PC-3 (cell line): ENCODE data around the gene URM1. TPM values are rescaled to one million over a fixed set of nuclear protein-coding genes. Genes with fewer than 3 reads are reported as not detected.
"Not testable (repeated sequence)": the region's sequence is repeated elsewhere in the genome, so short reads cannot be mapped to it uniquely, and the experiment has no call there.

Source experiments
- ATAC-seq: fragments of 200-7000 bp; cut with Tn5 transposase; 2 replicates; pipeline ENCODE4 v1.9.1; 2020; ENCODE audit warnings: mild to moderate bottlenecking, moderate library complexity
- BruUV-seq: library from RNA; stranded (reverse); fragments of 400-500 nt; replicated peaks from 2 replicates; lab custom pipeline; 2021; lab: Mats Ljungman, UMichigan
- CTCF ChIA-PET: fragments of 300-600 bp; sonication (Branson Sonifier 250); formaldehyde crosslinking; loops from one replicate; lab custom pipeline; 2022; ENCODE audit warnings: antibody characterized with exemption; lab: Charles Lee
- POLR2A ChIA-PET: fragments of 300-600 bp; sonication (Branson Sonifier 250); formaldehyde crosslinking; loops from one replicate; lab custom pipeline; 2022; ENCODE audit warnings: antibody characterized with exemption; ENCODE audit not compliant: unreplicated experiment; lab: Charles Lee
- DNase-seq: peaks from one replicate; pipeline ENCODE4 v3.0.0-alpha.2; 2015
- H2AFZ ChIP-seq: fragments of 300-600 bp; sonication (generic); 2 replicates; pipeline ENCODE4 v1.6.0; 2016; ENCODE audit warnings: antibody characterized with exemption, low read length
- H3F3A ChIP-seq: fragments of 300-600 bp; sonication (generic); one replicate; pipeline ENCODE4 v1.6.0; 2017; ENCODE audit warnings: antibody characterized with exemption, low read length, control low read depth, mild to moderate bottlenecking; ENCODE audit not compliant: unreplicated experiment
- H3K27ac ChIP-seq: fragments of 300-600 bp; sonication (generic); 2 replicates; pipeline ENCODE4 v1.5.1; 2016; ENCODE audit warnings: mild to moderate bottlenecking, low read length
- H3K27me3 ChIP-seq: fragments of 300-600 bp; sonication (generic); 2 replicates; pipeline ENCODE4 v1.6.1; 2016; ENCODE audit warnings: low read length, mixed read lengths
- H3K36me3 ChIP-seq: fragments of 300-600 bp; sonication (generic); 2 replicates; pipeline ENCODE4 v1.6.1; 2016; ENCODE audit warnings: low read depth, mixed run types, low read length, mixed read lengths
- H3K4me1 ChIP-seq: fragments of 300-600 bp; sonication (generic); 2 replicates; pipeline ENCODE4 v1.5.1; 2016; ENCODE audit warnings: low read length; ENCODE audit not compliant: insufficient read depth
- H3K4me2 ChIP-seq: fragments of 300-600 bp; sonication (generic); 2 replicates; pipeline ENCODE4 v1.6.0; 2016; ENCODE audit warnings: low read length
- H3K4me3 ChIP-seq: fragments of 300-600 bp; sonication (generic); 2 replicates; pipeline ENCODE4 v1.5.1; 2016; ENCODE audit warnings: mild to moderate bottlenecking, low read length, mixed read lengths
- H3K79me2 ChIP-seq: fragments of 300-600 bp; sonication (generic); 2 replicates; pipeline ENCODE4 v1.6.1; 2017; ENCODE audit warnings: low read length, mixed read lengths
- H3K9ac ChIP-seq: fragments of 300-600 bp; sonication (generic); 2 replicates; pipeline ENCODE4 v1.6.0; 2016; ENCODE audit warnings: mild to moderate bottlenecking, low read length
- H3K9me2 ChIP-seq: fragments of 300-600 bp; sonication (generic); replicated peaks from 2 replicates; pipeline ENCODE4 v1.6.1; 2016; ENCODE audit warnings: mixed run types, low read length, mixed read lengths
- H3K9me3 ChIP-seq: fragments of 300-600 bp; sonication (generic); 2 replicates; pipeline ENCODE4 v1.6.1; 2016; ENCODE audit warnings: low read length, mixed read lengths
- H4K20me1 ChIP-seq: fragments of 300-600 bp; sonication (generic); 2 replicates; pipeline ENCODE4 v1.6.1; 2016; ENCODE audit warnings: low read length, mixed read lengths
- EZH2 ChIP-seq: fragments of 300-600 bp; sonication (generic); IDR thresholded peaks from one replicate; pipeline ENCODE4 v1.6.1; 2017; ENCODE audit warnings: antibody characterized with exemption, mild to moderate bottlenecking, low read length; ENCODE audit not compliant: unreplicated experiment
- EZH2phosphoT487 ChIP-seq: fragments of 300-600 bp; sonication (generic); IDR thresholded peaks from 2 replicates; pipeline ENCODE4 v1.6.1; 2018; ENCODE audit warnings: mild to moderate bottlenecking, antibody characterized with exemption, low read length, borderline replicate concordance
- intact Hi-C: fragments of 100-400 bp; cut with micrococcal nuclease; formaldehyde crosslinking; loops from 2 replicates; pipeline ENCODE4 v1.9.0; 2023
- total RNA-seq: library from RNA; depleted of rRNA; stranded (reverse); fragments of >200 nt; gene quantifications from 2 replicates; pipeline ENCODE4 v1.2.3, GENCODE V29; 2014
- TF ChIP-seq, protein P1 (sequence below): fragments of 300-600 bp; sonication (generic); conservative IDR thresholded peaks from 2 replicates; pipeline ENCODE4 v1.5.1; 2017; ENCODE audit warnings: antibody characterized with exemption, low read depth, mild to moderate bottlenecking, low read length

The URM1 gene
- total RNA-seq, 1 experiment from 2014 or later = 29.1 TPM

GRCh38 chr9:128412120-128412790 lies 41.1 kb downstream of the URM1 start:
- H3K9me2 ChIP-seq = no peaks in the 10 kb centered on the region
- ChIA-PET POLR2A (interaction anchor here (0.6 kb wide), 1 partner anchor 105 kb away, joined by 26 read pairs; no protein-coding TSS in a partner anchor), CTCF (interaction anchor here (0.6 kb wide), 1 partner anchor 1228 kb away, joined by 4 read pairs; no protein-coding TSS in a partner anchor)
- intact Hi-C loops = loop anchor here (5.0 kb wide), 1 partner anchor 50 kb away; no protein-coding TSS in a partner anchor
- H3K4me3 ChIP-seq = no peak overlapping the region
- no peaks in the 10 kb centered on the region for H3F3A ChIP-seq
- no peak for TF ChIP-seq EZH2phosphoT487
- TF ChIP-seq, protein P1, sequence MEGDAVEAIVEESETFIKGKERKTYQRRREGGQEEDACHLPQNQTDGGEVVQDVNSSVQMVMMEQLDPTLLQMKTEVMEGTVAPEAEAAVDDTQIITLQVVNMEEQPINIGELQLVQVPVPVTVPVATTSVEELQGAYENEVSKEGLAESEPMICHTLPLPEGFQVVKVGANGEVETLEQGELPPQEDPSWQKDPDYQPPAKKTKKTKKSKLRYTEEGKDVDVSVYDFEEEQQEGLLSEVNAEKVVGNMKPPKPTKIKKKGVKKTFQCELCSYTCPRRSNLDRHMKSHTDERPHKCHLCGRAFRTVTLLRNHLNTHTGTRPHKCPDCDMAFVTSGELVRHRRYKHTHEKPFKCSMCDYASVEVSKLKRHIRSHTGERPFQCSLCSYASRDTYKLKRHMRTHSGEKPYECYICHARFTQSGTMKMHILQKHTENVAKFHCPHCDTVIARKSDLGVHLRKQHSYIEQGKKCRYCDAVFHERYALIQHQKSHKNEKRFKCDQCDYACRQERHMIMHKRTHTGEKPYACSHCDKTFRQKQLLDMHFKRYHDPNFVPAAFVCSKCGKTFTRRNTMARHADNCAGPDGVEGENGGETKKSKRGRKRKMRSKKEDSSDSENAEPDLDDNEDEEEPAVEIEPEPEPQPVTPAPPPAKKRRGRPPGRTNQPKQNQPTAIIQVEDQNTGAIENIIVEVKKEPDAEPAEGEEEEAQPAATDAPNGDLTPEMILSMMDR = peak; percentile 58
- H3K4me2 ChIP-seq = no peak overlapping the region
- H3K27me3 ChIP-seq = no peaks in the 10 kb centered on the region
- no peak overlapping the region for H2AFZ ChIP-seq
- no peak overlapping the region for H3K27ac ChIP-seq
- no peaks in the 10 kb centered on the region for H3K36me3 ChIP-seq
- no peaks in the 10 kb centered on the region for H3K79me2 ChIP-seq
- no peak overlapping the region for H3K9ac ChIP-seq
- ATAC-seq (peak; percentile 30; the same call in 1 of the 2 replicates), DNase-seq (peak; percentile 52)
- no peaks in the 10 kb centered on the region for H4K20me1 ChIP-seq
- BruUV-seq = no TSS peak
- no peaks in the 10 kb centered on the region for H3K9me3 ChIP-seq
- H3K4me1 ChIP-seq = peaks cover 7% of the 10 kb centered on the region; the same call in 1 of the 2 replicates

- DNase-seq, BruUV-seq, H3K4me1 ChIP-seq, H3K27ac ChIP-seq, H4K20me1 ChIP-seq, H3K9ac ChIP-seq, H3K9me2 ChIP-seq, H3K4me2 ChIP-seq, H3K79me2 ChIP-seq, H3F3A ChIP-seq, H2AFZ ChIP-seq, POLR2A ChIA-PET, ATAC-seq, H3K36me3 ChIP-seq, H3K9me3 ChIP-seq, H3K4me3 ChIP-seq, H3K27me3 ChIP-seq: not testable (repeated sequence)
- CTCF ChIA-PET = interaction anchor here (0.6 kb wide), 1 partner anchor 227 kb away, joined by 3 read pairs; no protein-coding TSS in a partner anchor
- intact Hi-C loops = loop anchor here (5.0 kb wide), 1 partner anchor 51 kb away; no protein-coding TSS in a partner anchor
These were observed 42.6 kb downstream of the URM1 start for GRCh38 chr9:128413728-128414127.

- DNase-seq = peak; percentile 51
- TF ChIP-seq, protein P1 = peak; percentile 49; the same call in 1 of the 2 replicates
- no peak for TF ChIP-seq EZH2phosphoT487
- TF ChIP-seq EZH2 = no peak
- no peaks in the 10 kb centered on the region for H3F3A ChIP-seq
These were observed 43.3 kb downstream of the URM1 start for GRCh38 chr9:128414461-128414860.

More at GRCh38 chr9:128414461-128414860, 43.3 kb downstream of the URM1 start:
- Histone ChIP-seq H3K9ac (no peak overlapping the region), H3K4me2 (no peak overlapping the region), H3K79me2 (no peaks in the 10 kb centered on the region), H2AFZ (no peak overlapping the region), H3K27me3 (no peaks in the 10 kb centered on the region), H3K9me3 (no peaks in the 10 kb centered on the region), H3K36me3 (no peaks in the 10 kb centered on the region), H3K4me3 (no peak overlapping the region), H3K27ac (no peak overlapping the region), H3K9me2 (no peaks in the 10 kb centered on the region), H4K20me1 (no peaks in the 10 kb centered on the region), H3K4me1 (peaks cover 6% of the 10 kb centered on the region; the same call in 1 of the 2 replicates)
- ATAC-seq = peak; percentile 57; the same call in 1 of the 2 replicates
- intact Hi-C loops = loop anchor here (5.0 kb wide), 1 partner anchor 52 kb away; no protein-coding TSS in a partner anchor
- no TSS peak for BruUV-seq
- ChIA-PET POLR2A (no interaction called here), CTCF (interaction anchor here (0.6 kb wide), 1 partner anchor 228 kb away, joined by 3 read pairs; no protein-coding TSS in a partner anchor)
